ENCODE measurements around the gene PHACTR4. TPM values are rescaled to one million over a fixed set of nuclear protein-coding genes. Genes with fewer than 3 reads are reported as not detected.

The PHACTR4 gene
- total and polyA plus RNA-seq, 2 experiments from 2014 or later, result 35.4 to 47.1 TPM

DNA sequence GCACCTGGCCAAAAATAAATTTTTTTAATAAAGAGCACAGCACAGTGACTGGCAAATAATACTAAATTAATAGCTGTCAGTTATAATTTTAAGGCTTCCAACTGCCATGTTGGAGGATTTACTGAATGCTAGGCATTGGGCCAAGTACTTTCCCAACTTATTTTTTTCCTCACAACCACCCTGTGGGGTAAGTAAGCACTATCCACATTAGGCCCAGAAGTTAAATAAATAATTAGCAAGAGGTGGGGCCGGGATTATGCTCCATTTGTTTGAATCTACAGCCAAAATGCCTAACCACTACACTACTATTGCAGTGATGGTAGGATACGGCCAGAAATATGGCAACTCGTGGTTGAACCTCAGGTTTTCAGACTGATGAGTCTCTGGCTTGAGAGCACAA, 178.8 kb downstream of the PHACTR4 start:
- H3K79me2 ChIP-seq (replicated peaks; ENCODE audit: insufficient read depth), result no peaks in the 10 kb centered on the region
- no peak overlapping the region for H3K4me2 ChIP-seq
- no peak for DNase-seq (ENCODE audit: low spot score)
- no peaks in the 10 kb centered on the region for H3K9me2 ChIP-seq (ENCODE audit: insufficient read depth)
- no peak overlapping the region for H2AFZ ChIP-seq
- H3K27me3 ChIP-seq (ENCODE audit: insufficient read depth), result no peaks in the 10 kb centered on the region
- no peaks in the 10 kb centered on the region for H3K4me1 ChIP-seq (ENCODE audit: insufficient read depth)
- H3K4me3 ChIP-seq, result no peak overlapping the region
- Mint-ChIP-seq H3K27ac (no peak overlapping the region), H3K9me3 (no peaks in the 10 kb centered on the region; the same call in 2 of the 3 replicates), H3K27me3 (ENCODE audit: insufficient read depth, low read depth, poor library complexity) (peaks cover 12% of the 10 kb centered on the region), H3K4me3 (no peak overlapping the region), H3K36me3 (ENCODE audit: low read depth) (no peaks in the 10 kb centered on the region), H3K4me1 (0 out of 3 replicates have a peak, but pooled peaks cover 3% of the 10 kb centered on the region)
- no peaks in the 10 kb centered on the region; the same call in 1 of the 2 replicates for H3F3A ChIP-seq (replicated peaks; ENCODE audit: low read depth)
- H3K36me3 ChIP-seq (ENCODE audit: insufficient read depth), result no peaks in the 10 kb centered on the region
- no peaks in the 10 kb centered on the region for H4K20me1 ChIP-seq (replicated peaks; ENCODE audit: insufficient read depth)
- no peak for TF ChIP-seq CTCF (conservative IDR thresholded peaks at IDR 0.05; ENCODE audit: low read depth in 2 of 2)
- no peak for TF ChIP-seq ZNF331 (CRISPR knock-in tag; IDR thresholded peaks at IDR 0.05; ENCODE audit: low read depth)
- TF ChIP-seq EZH2 (IDR thresholded peaks at IDR 0.05; ENCODE audit: low read depth, unreplicated experiment), result no peak
- TF ChIP-seq, protein P1, sequence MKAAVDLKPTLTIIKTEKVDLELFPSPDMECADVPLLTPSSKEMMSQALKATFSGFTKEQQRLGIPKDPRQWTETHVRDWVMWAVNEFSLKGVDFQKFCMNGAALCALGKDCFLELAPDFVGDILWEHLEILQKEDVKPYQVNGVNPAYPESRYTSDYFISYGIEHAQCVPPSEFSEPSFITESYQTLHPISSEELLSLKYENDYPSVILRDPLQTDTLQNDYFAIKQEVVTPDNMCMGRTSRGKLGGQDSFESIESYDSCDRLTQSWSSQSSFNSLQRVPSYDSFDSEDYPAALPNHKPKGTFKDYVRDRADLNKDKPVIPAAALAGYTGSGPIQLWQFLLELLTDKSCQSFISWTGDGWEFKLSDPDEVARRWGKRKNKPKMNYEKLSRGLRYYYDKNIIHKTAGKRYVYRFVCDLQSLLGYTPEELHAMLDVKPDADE (IDR thresholded peaks at IDR 0.05), result no peak
- TF ChIP-seq EZH2phosphoT487 (IDR thresholded peaks at IDR 0.05; ENCODE audit: unreplicated experiment), result no peak
- TF ChIP-seq REST (IDR thresholded peaks at IDR 0.05; ENCODE audit: unreplicated experiment), result no peak
- no peak for TF ChIP-seq NANOG (IDR thresholded peaks at IDR 0.05; ENCODE audit: borderline replicate concordance)
- no peak for TF ChIP-seq ZNF462 (CRISPR knock-in tag; IDR thresholded peaks at IDR 0.05)
- no peak for TF ChIP-seq STAT1 (IDR thresholded peaks at IDR 0.05; ENCODE audit: unreplicated experiment)
- TF ChIP-seq ZNF114 (CRISPR knock-in tag; IDR thresholded peaks at IDR 0.05), result no peak
- no peak for TF ChIP-seq JUNB (IDR thresholded peaks at IDR 0.05; ENCODE audit: unreplicated experiment)
- TF ChIP-seq POLR2AphosphoS5 (IDR thresholded peaks at IDR 0.05; ENCODE audit: low read depth), result no peak
- no peak for ATAC-seq
- H3K27ac ChIP-seq (ENCODE audit: low read depth), result no peak overlapping the region

All from GM23338 (cell line).